ENCODE results near the gene OLFM4.

OLFM4 gene

DNA sequence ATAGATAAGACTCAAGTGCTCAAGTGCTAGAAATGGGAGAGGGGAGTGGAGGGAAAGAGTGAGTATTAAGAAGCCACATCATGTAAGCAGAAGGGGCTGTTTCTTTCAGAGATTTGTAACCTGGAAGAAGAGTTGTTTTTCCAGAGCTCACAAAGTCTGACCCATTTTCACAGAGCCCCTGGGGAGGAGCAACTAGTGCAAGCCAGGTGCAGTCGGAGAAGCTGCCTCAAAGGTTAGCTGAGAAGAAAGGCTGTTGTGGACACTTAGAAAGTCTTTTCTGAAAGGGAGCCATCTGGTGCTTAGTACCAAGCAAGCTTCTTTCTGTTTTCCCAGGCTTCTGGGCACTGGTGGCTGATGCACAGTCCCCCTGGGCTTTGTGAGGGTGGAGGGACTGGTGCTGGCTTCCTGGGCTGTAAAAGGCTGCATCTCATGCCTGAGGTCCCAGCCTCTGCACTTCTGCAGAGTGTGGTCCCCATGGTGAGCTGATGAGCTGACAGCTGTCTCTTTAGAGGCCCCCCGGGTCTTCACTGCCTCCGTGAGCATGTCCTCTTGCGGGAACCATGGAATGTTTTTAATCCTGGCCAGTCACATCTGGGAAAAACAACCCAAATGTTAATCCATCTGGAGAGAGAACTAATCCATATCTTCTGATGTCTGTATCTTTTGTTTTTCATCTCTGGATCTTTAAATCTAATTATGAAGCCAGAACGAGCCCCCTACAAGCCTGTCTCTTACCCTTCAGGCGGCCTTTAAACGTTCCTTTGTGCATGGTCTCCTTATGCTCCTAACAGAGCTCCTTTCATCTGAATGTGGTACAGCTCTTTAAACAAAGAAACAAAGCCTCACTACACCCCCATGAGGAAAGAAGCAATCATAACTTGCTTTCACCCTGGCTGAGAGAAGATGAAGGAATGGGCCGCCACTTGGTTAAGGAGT, 40.2 kb downstream of the OLFM4 start:
- DNase-seq (ENCODE audit: low spot score) = no peak

DNA sequence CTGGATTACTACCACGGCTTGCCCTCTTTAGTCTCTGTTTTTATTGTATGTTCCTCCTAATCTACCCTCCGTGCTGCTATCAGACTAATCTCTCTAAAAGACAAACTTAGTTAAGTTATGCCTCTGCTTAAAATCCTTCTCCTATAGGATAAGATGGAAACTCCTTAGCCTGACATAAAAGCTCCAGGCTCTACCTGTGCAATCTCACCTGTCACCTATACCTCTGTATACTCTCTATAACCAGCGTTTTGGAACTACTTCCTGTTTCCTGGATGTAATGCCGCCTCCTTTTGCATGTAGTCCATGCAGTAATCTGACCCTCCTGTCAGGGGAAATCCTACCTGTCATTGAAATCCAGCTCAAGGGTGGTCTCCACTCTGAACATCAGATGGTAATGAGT, 41.2 kb downstream of the OLFM4 start:
- no peak for DNase-seq (ENCODE audit: low spot score)

- DNase-seq (ENCODE audit: low spot score) = no peak
Observed at GRCh38 chr13:53073711-53074110, 45.1 kb downstream of the OLFM4 start.

- DNase-seq (ENCODE audit: low spot score) = no peak
Observed at GRCh38 chr13:53074114-53074513, 45.5 kb downstream of the OLFM4 start.

- DNase-seq (ENCODE audit: low spot score) = no peak
Observed at GRCh38 chr13:53075356-53076041, 46.9 kb downstream of the OLFM4 start.

GRCh38 chr13:53079691-53080090, 51.1 kb downstream of the OLFM4 start:
- DNase-seq (ENCODE audit: low spot score) = no peak

- no peak for DNase-seq (ENCODE audit: low spot score)
Observed at GRCh38 chr13:53088871-53089270, 60.3 kb downstream of the OLFM4 start.

- DNase-seq (ENCODE audit: low spot score) = no peak
Observed at GRCh38 chr13:53089951-53090350, 61.3 kb downstream of the OLFM4 start.

- no peak for DNase-seq (ENCODE audit: low spot score)
Observed at GRCh38 chr13:53090461-53090860, 61.8 kb downstream of the OLFM4 start.

GRCh38 chr13:53092931-53093330, 64.3 kb downstream of the OLFM4 start:
- DNase-seq (ENCODE audit: low spot score) = no peak

DNA sequence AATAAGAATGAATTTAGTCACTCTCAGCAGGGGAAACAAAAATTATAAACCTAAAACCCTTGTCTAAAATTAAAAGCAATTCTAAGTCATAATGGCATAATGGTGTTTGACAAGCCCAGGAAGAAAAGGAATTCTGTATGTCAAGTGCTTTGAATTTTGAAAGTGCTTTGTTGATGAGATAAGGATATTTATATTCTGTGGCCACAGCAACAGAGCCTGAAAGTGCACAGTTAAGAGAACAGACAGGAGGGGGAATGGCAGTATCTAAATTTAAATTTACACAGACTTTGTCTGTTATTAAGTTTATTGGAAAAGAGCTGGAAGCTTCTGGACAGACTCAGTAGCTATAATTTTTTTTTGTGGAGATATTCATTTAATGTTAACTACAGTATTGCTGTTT, 69.8 kb downstream of the OLFM4 start:
- DNase-seq (ENCODE audit: low spot score) = no peak

DNA sequence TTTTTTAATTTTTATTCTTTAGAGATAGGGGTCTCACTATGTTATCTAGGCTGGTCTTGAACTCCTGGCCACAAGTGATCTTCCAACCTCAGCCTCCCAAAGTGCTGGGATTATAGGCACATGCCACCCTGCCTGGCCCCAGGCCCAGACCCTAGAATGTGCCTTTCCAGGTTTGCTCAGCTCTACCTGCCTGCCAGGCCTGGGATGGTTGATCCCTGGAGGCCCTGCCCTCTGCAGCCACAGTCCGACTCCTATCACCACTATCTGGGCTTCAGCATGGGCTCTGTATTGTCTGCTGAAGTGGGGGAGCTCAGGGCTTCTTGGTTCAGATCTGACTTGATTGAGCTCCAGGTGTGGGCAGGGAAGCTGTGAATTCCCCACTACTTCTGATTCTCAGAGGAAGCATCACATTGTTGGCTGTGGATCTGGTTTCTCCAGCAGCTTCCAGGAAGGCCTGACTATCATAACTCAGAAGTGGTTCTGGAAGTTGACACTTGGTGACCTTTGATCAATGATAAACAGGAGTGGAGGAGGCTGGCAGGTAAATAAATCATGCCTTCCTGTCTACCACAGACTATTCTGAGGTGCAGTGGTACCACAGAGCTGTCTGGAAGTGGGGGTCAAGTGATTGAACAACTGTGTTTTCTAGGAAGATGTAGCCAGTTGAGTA, 71.9 kb downstream of the OLFM4 start:
- DNase-seq (ENCODE audit: low spot score) = no peak
